Esophagus muscularis mucosa (tissue), 4 donors: ENCODE measurements around the gene HS3ST5. TPM values are rescaled to one million over a fixed set of nuclear protein-coding genes. Genes with fewer than 3 reads are reported as not detected.

ENCODE experiments used
- DNase-seq: peaks from one replicate; pipeline ENCODE4 v3.0.0-alpha.2; 2017; ENCODE audit errors: extremely low spot score
- H3K27ac ChIP-seq, 4 donors: fragments of 200-600 bp; sonication (generic); replicated peaks in 1 of 4; 1 replicate in 3 of 4; 2 replicates in 1 of 4; pipeline ENCODE4 v1.5.1; 2016 to 2019; ENCODE audit warnings: mild to moderate bottlenecking in 1 of 4
- H3K27me3 ChIP-seq, 4 donors: fragments of 200-600 bp; sonication (generic); one replicate each; pipeline versions ENCODE4 v1.5.1 to v1.6.0; 2016 to 2019
- H3K36me3 ChIP-seq, 4 donors: fragments of 200-600 bp; sonication (generic); one replicate each; pipeline ENCODE4 v1.5.1; 2016 to 2019
- H3K4me1 ChIP-seq, 4 donors: fragments of 200-600 bp; sonication (generic); one replicate each; pipeline ENCODE4 v1.5.1; 2016 to 2019
- H3K4me3 ChIP-seq, 4 donors: fragments of 200-600 bp; sonication (generic); 1 replicate in 2 of 4; 2 replicates in 2 of 4; pipeline ENCODE4 v1.5.1; 2016 to 2019; ENCODE audit warnings: mild to moderate bottlenecking in 4 of 4, moderate library complexity in 1 of 4
- H3K9me3 ChIP-seq, 4 donors: fragments of 200-600 bp; sonication (generic); 1 replicate in 3 of 4; 2 replicates in 1 of 4; pipeline ENCODE4 v1.5.1; 2016 to 2019
- CTCF ChIP-seq, 3 experiments: fragments of 200-600 bp in 2 of 3; fragments of 450-650 bp in 1 of 3; sonication (generic) in 2 of 3; IDR thresholded peaks; one replicate each; pipeline ENCODE4 v1.5.1; 2017 to 2019; ENCODE audit warnings: antibody characterized with exemption in 3 of 3, mild to moderate bottlenecking in 2 of 3, moderate library complexity in 1 of 3
- EP300 ChIP-seq: sonication (generic); formaldehyde crosslinking; IDR thresholded peaks from one replicate; pipeline ENCODE4 v1.6.1; 2017; ENCODE audit warnings: antibody characterized with exemption
- POLR2A ChIP-seq: fragments of 450-650 bp; IDR thresholded peaks from one replicate; pipeline ENCODE4 v1.6.1; 2017; ENCODE audit warnings: antibody characterized with exemption, moderate library complexity, mild to moderate bottlenecking, low read depth
- POLR2AphosphoS5 ChIP-seq, 2 donors: sonication (generic); formaldehyde crosslinking; IDR thresholded peaks; one replicate each; pipeline ENCODE4 v1.6.1; 2017; ENCODE audit warnings: antibody characterized with exemption in 2 of 2
- WGBS: methylation state at CpG from one replicate; pipeline ENCODE4 v1.1.5; 2018; 5-methylcytosine and 5-hydroxymethylcytosine counted together
- intact Hi-C: fragments of 100-400 bp; cut with DNase I; formaldehyde crosslinking; loops from one replicate; pipeline ENCODE4 v1.15.1; 2023
- total RNA-seq, 4 donors: library from RNA; depleted of rRNA; stranded (reverse); fragments of >200 nt; gene quantifications; one replicate each; pipeline versions ENCODE4 v1.1.0 to v1.2.1, GENCODE V29; 2016

Gene HS3ST5
- total RNA-seq, 4 donors from 2014 or later: 0.13 to 0.33 TPM; not detected in 2

- no peak for DNase-seq
- H3K27me3 ChIP-seq: no peaks in the 10 kb centered on the region
- no peaks in the 10 kb centered on the region for H3K4me1 ChIP-seq
- H3K4me3 ChIP-seq: no peak overlapping the region
- H3K9me3 ChIP-seq: no peaks in the 10 kb centered on the region
- intact Hi-C loops: no loop called here
- no peak for TF ChIP-seq EP300
- no peak for TF ChIP-seq POLR2A
- TF ChIP-seq CTCF (IDR thresholded peaks at IDR 0.05): no peak
- TF ChIP-seq POLR2AphosphoS5 (IDR thresholded peaks at IDR 0.05): no peak
- 77% methylated on average over 2 of the region's 2 CpGs for WGBS
- no peaks in the 10 kb centered on the region for H3K36me3 ChIP-seq
- H3K27ac ChIP-seq: no peak overlapping the region
Measured at GRCh38 chr6:114068116-114068515, 274.7 kb downstream of the HS3ST5 start.

DNA sequence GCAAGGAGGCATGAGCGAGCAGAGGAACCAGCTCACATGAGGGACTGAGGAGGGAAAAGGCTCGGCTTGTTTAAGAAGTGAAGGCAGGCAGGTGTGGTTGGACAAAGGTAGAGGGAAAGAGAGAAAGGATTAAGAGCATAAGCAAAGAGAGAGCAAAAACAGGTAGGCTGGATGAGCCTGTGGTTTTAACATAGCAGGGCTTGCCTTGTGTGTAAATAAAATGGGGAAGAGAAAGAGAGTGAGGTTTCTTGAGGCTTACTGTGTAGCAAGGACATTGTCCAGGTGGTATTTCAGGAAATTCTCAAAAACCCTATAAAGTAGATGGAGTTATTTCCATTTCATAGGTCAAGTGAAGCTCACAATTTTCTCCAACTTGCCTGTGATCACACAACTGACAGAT, 278.0 kb downstream of the HS3ST5 start:
- Histone ChIP-seq H3K4me3 (no peak overlapping the region), H3K4me1 (no peaks in the 10 kb centered on the region), H3K36me3 (no peaks in the 10 kb centered on the region), H3K27me3 (no peaks in the 10 kb centered on the region), H3K9me3 (no peaks in the 10 kb centered on the region), H3K27ac (no peak overlapping the region)
- TF ChIP-seq POLR2AphosphoS5 (IDR thresholded peaks at IDR 0.05) (no peak), CTCF (IDR thresholded peaks at IDR 0.05) (no peak), EP300 (no peak), POLR2A (no peak)
- WGBS: 84% methylated on average over 2 of the region's 2 CpGs
- no peak for DNase-seq
- intact Hi-C loops: no loop called here

DNA sequence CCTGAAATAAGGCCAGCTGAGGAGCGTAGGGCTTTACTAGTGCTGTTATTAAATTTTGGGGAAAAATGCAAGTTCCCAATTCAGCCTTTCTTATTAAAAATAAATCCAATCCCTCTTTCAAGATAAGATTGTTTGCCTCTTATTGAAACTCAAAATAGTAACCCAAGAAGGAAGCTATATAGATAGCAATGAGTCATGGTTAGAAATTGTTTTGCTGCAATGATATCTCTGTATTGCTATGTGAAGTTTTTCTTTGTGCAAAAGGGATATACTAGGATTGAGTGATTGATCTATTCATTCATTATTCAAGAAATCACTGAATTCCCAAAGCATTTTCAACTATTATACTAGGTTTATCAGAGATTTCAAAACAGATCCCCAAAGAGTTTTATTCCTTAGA, 278.9 kb downstream of the HS3ST5 start:
- Histone ChIP-seq H3K36me3 (no peaks in the 10 kb centered on the region), H3K4me1 (no peaks in the 10 kb centered on the region), H3K27ac (no peak overlapping the region), H3K27me3 (no peaks in the 10 kb centered on the region), H3K4me3 (no peak overlapping the region), H3K9me3 (no peaks in the 10 kb centered on the region)
- WGBS: 90% methylated on average over 1 of the region's 1 CpG
- DNase-seq: no peak
- no peak for TF ChIP-seq EP300
- TF ChIP-seq POLR2AphosphoS5 (IDR thresholded peaks at IDR 0.05): no peak
- no peak for TF ChIP-seq POLR2A
- no peak for TF ChIP-seq CTCF (IDR thresholded peaks at IDR 0.05)
- intact Hi-C loops: no loop called here

GRCh38 chr6:114062199-114062598, 280.6 kb downstream of the HS3ST5 start:
- intact Hi-C loops: no loop called here

DNA sequence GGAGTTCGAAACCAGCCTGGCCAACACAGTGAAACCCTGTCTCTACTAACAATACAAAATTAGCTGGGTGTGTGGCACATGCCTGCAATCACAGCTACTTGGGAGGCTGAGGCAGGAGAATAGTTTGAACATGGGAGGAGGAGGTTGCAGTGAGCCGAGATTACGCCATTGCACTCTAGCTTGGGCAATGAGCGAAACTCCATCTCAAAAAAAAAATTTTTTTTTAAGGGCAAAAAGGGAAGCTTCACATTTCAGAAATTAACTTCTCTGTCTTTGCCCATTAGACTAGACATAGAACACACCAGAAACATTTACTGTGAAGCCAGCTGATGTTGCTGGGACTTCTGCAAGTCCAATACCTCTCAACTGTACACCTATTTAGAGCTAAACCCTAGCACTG, 281.1 kb downstream of the HS3ST5 start:
- Histone ChIP-seq H3K4me1 (no peaks in the 10 kb centered on the region), H3K4me3 (no peak overlapping the region), H3K27me3 (no peaks in the 10 kb centered on the region), H3K9me3 (no peaks in the 10 kb centered on the region), H3K27ac (no peak overlapping the region), H3K36me3 (no peaks in the 10 kb centered on the region)
- intact Hi-C loops: no loop called here
- no peak for DNase-seq
- no peak for TF ChIP-seq EP300
- 95% methylated on average over 4 of the region's 4 CpGs for WGBS

More at GRCh38 chr6:114062199-114062598, 280.6 kb downstream of the HS3ST5 start:
- Histone ChIP-seq H3K4me1 (no peaks in the 10 kb centered on the region), H3K9me3 (no peaks in the 10 kb centered on the region), H3K27me3 (no peaks in the 10 kb centered on the region), H3K27ac (no peak overlapping the region), H3K36me3 (no peaks in the 10 kb centered on the region), H3K4me3 (no peak overlapping the region)
- no peak for TF ChIP-seq EP300
- TF ChIP-seq POLR2A: no peak
- TF ChIP-seq POLR2AphosphoS5 (IDR thresholded peaks at IDR 0.05): no peak
- 70% methylated on average over 5 of the region's 5 CpGs for WGBS
- no peak for DNase-seq

GRCh38 chr6:114061116-114061515, 281.7 kb downstream of the HS3ST5 start:
- intact Hi-C loops: no loop called here
- no peak for DNase-seq
- Histone ChIP-seq H3K4me3 (no peak overlapping the region), H3K36me3 (no peaks in the 10 kb centered on the region), H3K27ac (no peak overlapping the region), H3K9me3 (no peaks in the 10 kb centered on the region), H3K27me3 (no peaks in the 10 kb centered on the region), H3K4me1 (no peaks in the 10 kb centered on the region)
- 81% methylated on average over 1 of the region's 1 CpG for WGBS
- no peak for TF ChIP-seq EP300
